ENCODE data around the gene FBXL17. TPM values are rescaled to one million over a fixed set of nuclear protein-coding genes. Genes with fewer than 3 reads are reported as not detected.

The FBXL17 gene
- total RNA-seq, 1 donor from 2014 or later = 17.5 TPM

DNA sequence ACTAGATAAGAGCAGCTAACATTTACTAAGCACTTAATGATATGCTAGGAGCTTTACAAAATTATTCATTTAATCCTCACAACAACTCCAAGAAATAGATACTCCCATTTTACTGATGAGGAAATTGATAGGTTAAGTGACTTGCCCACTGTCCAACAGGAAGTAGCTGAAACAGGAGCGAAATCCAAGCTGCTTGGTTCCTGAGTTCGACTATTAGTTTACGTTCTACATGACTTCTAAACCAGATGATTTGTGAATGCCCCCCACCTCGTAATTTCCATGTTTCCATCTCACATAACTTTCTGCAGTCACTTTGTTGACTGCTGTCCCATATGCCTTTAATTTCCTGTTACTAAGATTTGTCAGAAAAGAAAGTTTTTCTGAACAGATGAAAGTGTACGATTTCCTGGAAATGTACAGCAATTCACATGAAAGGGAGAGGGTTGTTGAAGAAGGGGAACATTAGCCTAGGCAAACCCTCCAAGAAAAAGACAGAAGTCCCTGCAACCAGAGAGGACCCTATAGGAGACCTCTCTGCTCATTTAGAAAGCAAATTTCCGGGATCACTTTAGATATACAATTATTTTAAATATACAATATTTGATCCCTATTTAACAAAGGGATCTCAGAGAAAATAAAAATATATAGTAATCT lies 432.1 kb downstream of the FBXL17 start:
- H3K9me3 ChIP-seq = no peaks in the 10 kb centered on the region
- TF ChIP-seq, protein P1, sequence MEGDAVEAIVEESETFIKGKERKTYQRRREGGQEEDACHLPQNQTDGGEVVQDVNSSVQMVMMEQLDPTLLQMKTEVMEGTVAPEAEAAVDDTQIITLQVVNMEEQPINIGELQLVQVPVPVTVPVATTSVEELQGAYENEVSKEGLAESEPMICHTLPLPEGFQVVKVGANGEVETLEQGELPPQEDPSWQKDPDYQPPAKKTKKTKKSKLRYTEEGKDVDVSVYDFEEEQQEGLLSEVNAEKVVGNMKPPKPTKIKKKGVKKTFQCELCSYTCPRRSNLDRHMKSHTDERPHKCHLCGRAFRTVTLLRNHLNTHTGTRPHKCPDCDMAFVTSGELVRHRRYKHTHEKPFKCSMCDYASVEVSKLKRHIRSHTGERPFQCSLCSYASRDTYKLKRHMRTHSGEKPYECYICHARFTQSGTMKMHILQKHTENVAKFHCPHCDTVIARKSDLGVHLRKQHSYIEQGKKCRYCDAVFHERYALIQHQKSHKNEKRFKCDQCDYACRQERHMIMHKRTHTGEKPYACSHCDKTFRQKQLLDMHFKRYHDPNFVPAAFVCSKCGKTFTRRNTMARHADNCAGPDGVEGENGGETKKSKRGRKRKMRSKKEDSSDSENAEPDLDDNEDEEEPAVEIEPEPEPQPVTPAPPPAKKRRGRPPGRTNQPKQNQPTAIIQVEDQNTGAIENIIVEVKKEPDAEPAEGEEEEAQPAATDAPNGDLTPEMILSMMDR (IDR thresholded peaks at IDR 0.05) = no peak
- no peak overlapping the region for H3K27ac ChIP-seq
- H3K36me3 ChIP-seq = no peaks in the 10 kb centered on the region
- H3K4me1 ChIP-seq = no peaks in the 10 kb centered on the region
- no peaks in the 10 kb centered on the region for H3K27me3 ChIP-seq
- ATAC-seq (no peak), DNase-seq (no peak)
- intact Hi-C loops (cut with DNase I) = no loop called here
- H3K4me3 ChIP-seq = no peak overlapping the region

DNA sequence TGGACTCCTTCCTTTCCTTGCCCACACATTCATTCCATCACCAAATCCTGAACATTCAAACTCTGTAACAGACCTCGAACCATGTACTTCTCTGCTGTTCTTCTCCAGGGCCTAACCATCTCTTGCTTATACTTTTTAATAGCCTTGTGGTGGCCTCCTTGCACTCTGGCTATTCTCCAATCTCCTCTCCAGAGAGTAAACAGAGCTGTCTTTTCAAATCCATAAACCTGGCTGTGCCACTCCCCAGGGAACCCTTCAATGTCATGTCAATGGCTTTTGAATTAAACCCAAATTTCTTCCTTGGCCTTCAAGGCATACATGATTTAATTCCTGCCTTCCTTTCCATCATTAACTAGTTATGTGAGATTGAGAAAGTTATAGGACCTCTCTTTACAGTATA lies 433.5 kb downstream of the FBXL17 start:
- no peaks in the 10 kb centered on the region for H3K9me3 ChIP-seq
- H3K27me3 ChIP-seq = no peaks in the 10 kb centered on the region
- no peaks in the 10 kb centered on the region for H3K4me1 ChIP-seq
- H3K4me3 ChIP-seq = no peak overlapping the region
- intact Hi-C loops (cut with DNase I) = no loop called here
- ATAC-seq = no peak
- H3K36me3 ChIP-seq = no peaks in the 10 kb centered on the region
- no peak for DNase-seq
- TF ChIP-seq, protein P1 (IDR thresholded peaks at IDR 0.05) = no peak
- no peak overlapping the region for H3K27ac ChIP-seq

- Histone ChIP-seq H3K36me3 (no peaks in the 10 kb centered on the region), H3K4me3 (no peak overlapping the region), H3K9me3 (no peaks in the 10 kb centered on the region), H3K27me3 (no peaks in the 10 kb centered on the region), H3K27ac (no peak overlapping the region), H3K4me1 (no peaks in the 10 kb centered on the region)
- DNase-seq (no peak), ATAC-seq (no peak)
- intact Hi-C loops (cut with DNase I) = no loop called here
- TF ChIP-seq, protein P1 (IDR thresholded peaks at IDR 0.05) = no peak
Measured at GRCh38 chr5:107945061-107945460, 436.8 kb downstream of the FBXL17 start.

DNA sequence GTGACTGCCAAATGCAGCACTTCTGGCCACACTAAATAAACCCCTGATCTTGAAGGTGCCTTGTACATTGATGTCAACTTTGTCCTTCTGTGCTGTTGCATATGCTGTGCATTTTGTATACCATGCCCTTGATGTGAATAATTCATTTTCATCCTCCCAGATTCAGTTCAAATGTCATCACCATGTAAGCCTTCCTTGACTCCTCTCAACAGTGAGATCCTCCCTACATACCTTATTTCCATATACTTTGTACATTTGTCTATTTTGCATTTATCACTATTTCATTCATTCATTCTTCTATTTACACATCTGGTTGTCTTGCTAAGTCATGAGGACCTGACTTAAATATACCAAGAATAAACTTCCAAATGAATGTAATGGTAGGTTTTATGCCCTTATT lies 438.0 kb downstream of the FBXL17 start:
- no peaks in the 10 kb centered on the region for H3K4me1 ChIP-seq
- intact Hi-C loops (cut with DNase I) = no loop called here
- no peak overlapping the region for H3K4me3 ChIP-seq
- TF ChIP-seq, protein P1 (IDR thresholded peaks at IDR 0.05) = no peak
- ATAC-seq (no peak), DNase-seq (no peak)
- no peaks in the 10 kb centered on the region for H3K27me3 ChIP-seq
- no peaks in the 10 kb centered on the region for H3K36me3 ChIP-seq
- no peaks in the 10 kb centered on the region for H3K9me3 ChIP-seq
- no peak overlapping the region for H3K27ac ChIP-seq

- Histone ChIP-seq H3K36me3 (no peaks in the 10 kb centered on the region), H3K4me1 (no peaks in the 10 kb centered on the region), H3K9me3 (no peaks in the 10 kb centered on the region), H3K4me3 (no peak overlapping the region), H3K27ac (no peak overlapping the region), H3K27me3 (no peaks in the 10 kb centered on the region)
- no peak for DNase-seq
- ATAC-seq = no peak
- TF ChIP-seq, protein P1 (IDR thresholded peaks at IDR 0.05) = no peak
- intact Hi-C loops (cut with DNase I) = no loop called here
Measured at GRCh38 chr5:107941036-107941435, 440.9 kb downstream of the FBXL17 start.

Measured in upper lobe of right lung (tissue), 1 donor.